ENCODE measurements around the gene CUL4A.
"Not testable (repeated sequence)": the region's sequence is repeated elsewhere in the genome, so short reads cannot be mapped to it uniquely, and the experiment has no call there.

DNA sequence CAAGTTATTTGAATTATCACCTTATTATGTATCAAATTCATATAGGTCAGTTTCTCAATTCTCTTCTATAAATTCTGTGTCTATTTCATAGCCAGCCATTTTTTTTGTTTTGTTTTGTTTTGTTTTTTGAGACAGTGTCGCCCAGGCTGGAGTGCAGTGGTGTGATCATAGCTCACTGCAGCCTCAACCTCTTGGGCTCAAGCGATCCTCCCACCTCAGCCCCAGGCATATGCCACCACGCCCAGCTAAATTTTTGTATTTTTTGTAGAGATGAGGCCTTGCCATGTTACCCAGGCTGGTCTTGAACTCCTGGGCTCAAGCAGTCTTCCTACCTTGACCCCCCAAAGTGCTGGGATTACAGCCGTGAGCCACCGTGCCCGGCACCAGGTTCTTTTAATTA lies 48.5 kb downstream of the CUL4A start:
- not testable (repeated sequence) for TF ChIP-seq EP300, POLR2A (IDR thresholded peaks at IDR 0.05)
- TF ChIP-seq, protein P1, sequence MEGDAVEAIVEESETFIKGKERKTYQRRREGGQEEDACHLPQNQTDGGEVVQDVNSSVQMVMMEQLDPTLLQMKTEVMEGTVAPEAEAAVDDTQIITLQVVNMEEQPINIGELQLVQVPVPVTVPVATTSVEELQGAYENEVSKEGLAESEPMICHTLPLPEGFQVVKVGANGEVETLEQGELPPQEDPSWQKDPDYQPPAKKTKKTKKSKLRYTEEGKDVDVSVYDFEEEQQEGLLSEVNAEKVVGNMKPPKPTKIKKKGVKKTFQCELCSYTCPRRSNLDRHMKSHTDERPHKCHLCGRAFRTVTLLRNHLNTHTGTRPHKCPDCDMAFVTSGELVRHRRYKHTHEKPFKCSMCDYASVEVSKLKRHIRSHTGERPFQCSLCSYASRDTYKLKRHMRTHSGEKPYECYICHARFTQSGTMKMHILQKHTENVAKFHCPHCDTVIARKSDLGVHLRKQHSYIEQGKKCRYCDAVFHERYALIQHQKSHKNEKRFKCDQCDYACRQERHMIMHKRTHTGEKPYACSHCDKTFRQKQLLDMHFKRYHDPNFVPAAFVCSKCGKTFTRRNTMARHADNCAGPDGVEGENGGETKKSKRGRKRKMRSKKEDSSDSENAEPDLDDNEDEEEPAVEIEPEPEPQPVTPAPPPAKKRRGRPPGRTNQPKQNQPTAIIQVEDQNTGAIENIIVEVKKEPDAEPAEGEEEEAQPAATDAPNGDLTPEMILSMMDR (IDR thresholded peaks at IDR 0.05), result not testable (repeated sequence)
